GM21515 (cell line): ENCODE measurements around the gene ACTN1.

Experiments used
- ATAC-seq: cut with Tn5 transposase; IDR thresholded peaks from one replicate; pipeline ENCODE4 v1.9.1; 2021; ENCODE audit not compliant: unreplicated experiment

ACTN1 gene

GRCh38 chr14:68970038-68970612 is 9.0 kb downstream of the ACTN1 start:
- ATAC-seq, result no peak

- ATAC-seq, result no peak
Measured at GRCh38 chr14:68969278-68970033, 9.6 kb downstream of the ACTN1 start.

- no peak for ATAC-seq
Measured at GRCh38 chr14:68968721-68969120, 10.4 kb downstream of the ACTN1 start.

GRCh38 chr14:68968051-68968450 is 11.1 kb downstream of the ACTN1 start:
- no peak for ATAC-seq

GRCh38 chr14:68967459-68967940 is 11.6 kb downstream of the ACTN1 start:
- ATAC-seq, result no peak

GRCh38 chr14:68966872-68967301 is 12.2 kb downstream of the ACTN1 start:
- no peak for ATAC-seq

GRCh38 chr14:68965261-68965761 is 13.8 kb downstream of the ACTN1 start:
- ATAC-seq, result no peak

- ATAC-seq, result no peak
Measured at GRCh38 chr14:68964300-68965093, 14.6 kb downstream of the ACTN1 start.

- ATAC-seq, result no peak
Measured at GRCh38 chr14:68962681-68963080, 16.4 kb downstream of the ACTN1 start.

GRCh38 chr14:68961781-68962584 is 17.1 kb downstream of the ACTN1 start:
- no peak for ATAC-seq

GRCh38 chr14:68961361-68961760 is 17.7 kb downstream of the ACTN1 start:
- no peak for ATAC-seq

GRCh38 chr14:68960123-68960522 is 19.0 kb downstream of the ACTN1 start:
- no peak for ATAC-seq

GRCh38 chr14:68959035-68959434 is 20.1 kb downstream of the ACTN1 start:
- no peak for ATAC-seq

- no peak for ATAC-seq
Measured at GRCh38 chr14:68958553-68958952, 20.5 kb downstream of the ACTN1 start.

- no peak for ATAC-seq
Measured at GRCh38 chr14:68957775-68958174, 21.3 kb downstream of the ACTN1 start.

- no peak for ATAC-seq
Measured at GRCh38 chr14:68956724-68957123, 22.4 kb downstream of the ACTN1 start.

- ATAC-seq, result no peak
Measured at GRCh38 chr14:68955851-68956179, 23.3 kb downstream of the ACTN1 start.

- no peak for ATAC-seq
Measured at GRCh38 chr14:68955164-68955850, 23.8 kb downstream of the ACTN1 start.

GRCh38 chr14:68953196-68953555 is 25.9 kb downstream of the ACTN1 start:
- ATAC-seq, result no peak

- ATAC-seq, result no peak
Measured at GRCh38 chr14:68952531-68953195, 26.4 kb downstream of the ACTN1 start.
